Suprapubic skin (tissue), 4 donors: ENCODE data around the gene PTGS1. TPM values are rescaled to one million over a fixed set of nuclear protein-coding genes. Genes with fewer than 3 reads are reported as not detected.
A peak's percentile ranks its signal among the peaks of the same experiment; 100 is the strongest.

Source experiments
- DNase-seq, 2 donors: peaks; one replicate each; pipeline ENCODE4 v3.0.0-alpha.2; 2019; ENCODE audit warnings: low spot score in 2 of 2
- H3K27ac ChIP-seq: fragments of 200-600 bp; sonication (generic); one replicate; pipeline ENCODE4 v1.5.1; 2019
- H3K27me3 ChIP-seq: fragments of 200-600 bp; sonication (generic); one replicate; pipeline ENCODE4 v1.5.1; 2019
- H3K36me3 ChIP-seq: fragments of 200-600 bp; sonication (generic); one replicate; pipeline ENCODE4 v1.5.1; 2019
- H3K4me1 ChIP-seq: fragments of 200-600 bp; sonication (generic); one replicate; pipeline ENCODE4 v1.5.1; 2019
- H3K4me3 ChIP-seq: fragments of 200-600 bp; sonication (generic); one replicate; pipeline ENCODE4 v1.5.1; 2019; ENCODE audit warnings: mild to moderate bottlenecking
- H3K9me3 ChIP-seq: fragments of 200-600 bp; sonication (generic); one replicate; pipeline ENCODE4 v1.5.1; 2019
- CTCF ChIP-seq, 2 donors: fragments of 200-600 bp in 1 of 2; fragments of 450-650 bp in 1 of 2; sonication (generic) in 1 of 2; IDR thresholded peaks; one replicate each; pipeline ENCODE4 v1.5.1; 2016 to 2019; ENCODE audit warnings: antibody characterized with exemption in 2 of 2, mild to moderate bottlenecking in 1 of 2, moderate library complexity in 1 of 2
- EP300 ChIP-seq: sonication (generic); formaldehyde crosslinking; IDR thresholded peaks from one replicate; pipeline ENCODE4 v1.6.1; 2017; ENCODE audit warnings: antibody characterized with exemption
- POLR2A ChIP-seq, 2 donors: fragments of 450-650 bp; IDR thresholded peaks; one replicate each; pipeline ENCODE4 v1.6.1; 2017; ENCODE audit warnings: antibody characterized with exemption in 2 of 2, mild to moderate bottlenecking in 2 of 2, moderate library complexity in 2 of 2
- POLR2AphosphoS5 ChIP-seq, 3 donors: sonication (generic); formaldehyde crosslinking; IDR thresholded peaks; one replicate each; pipeline ENCODE4 v1.6.1; 2017; ENCODE audit warnings: antibody characterized with exemption in 3 of 3
- WGBS: methylation state at CpG from one replicate; pipeline ENCODE4 v1.1.5; 2018; 5-methylcytosine and 5-hydroxymethylcytosine counted together
- total RNA-seq, 4 donors: library from RNA; depleted of rRNA; stranded (reverse); fragments of >200 nt; gene quantifications; one replicate each; pipeline ENCODE4 v1.1.0, GENCODE V29; 2016

PTGS1 gene
- total RNA-seq, 4 donors from 2014 or later = 64.3 to 124 (median 73.1) TPM

GRCh38 chr9:122339579-122339978 is 31.2 kb upstream of the PTGS1 start:
- H3K27ac ChIP-seq = no peak overlapping the region
- H3K4me1 ChIP-seq = no peaks in the 10 kb centered on the region
- no peaks in the 10 kb centered on the region for H3K36me3 ChIP-seq
- H3K9me3 ChIP-seq = no peaks in the 10 kb centered on the region
- H3K27me3 ChIP-seq = no peaks in the 10 kb centered on the region
- 77% methylated on average over 5 of the region's 5 CpGs for WGBS
- TF ChIP-seq POLR2AphosphoS5 (IDR thresholded peaks at IDR 0.05) = no peak
- no peak for TF ChIP-seq CTCF (IDR thresholded peaks at IDR 0.05)
- TF ChIP-seq EP300 = no peak
- TF ChIP-seq POLR2A (IDR thresholded peaks at IDR 0.05) = no peak
- no peak for DNase-seq
- no peak overlapping the region for H3K4me3 ChIP-seq

GRCh38 chr9:122340161-122340560 is 30.7 kb upstream of the PTGS1 start:
- Histone ChIP-seq H3K27ac (no peak overlapping the region), H3K4me3 (no peak overlapping the region), H3K9me3 (no peaks in the 10 kb centered on the region), H3K27me3 (no peaks in the 10 kb centered on the region), H3K4me1 (no peaks in the 10 kb centered on the region), H3K36me3 (no peaks in the 10 kb centered on the region)
- no peak for DNase-seq
- WGBS = 72% methylated on average over 6 of the region's 6 CpGs
- TF ChIP-seq CTCF (IDR thresholded peaks at IDR 0.05) (no peak), POLR2AphosphoS5 (IDR thresholded peaks at IDR 0.05) (no peak)

- H3K4me1 ChIP-seq = peaks cover 11% of the 10 kb centered on the region
- no peak for DNase-seq
- 87% methylated on average over 15 of the region's 15 CpGs for WGBS
Observed at GRCh38 chr9:122342323-122343050, 28.3 kb upstream of the PTGS1 start.

GRCh38 chr9:122346478-122347347 is 24.1 kb upstream of the PTGS1 start:
- peak overlapping the region; percentile 31 for H3K27ac ChIP-seq
- DNase-seq = no peak
- WGBS = 9% methylated on average over 23 of the region's 90 CpGs

More at GRCh38 chr9:122342323-122343050, 28.3 kb upstream of the PTGS1 start:
- TF ChIP-seq POLR2AphosphoS5 (IDR thresholded peaks at IDR 0.05) (no peak), CTCF (IDR thresholded peaks at IDR 0.05) (no peak), POLR2A (IDR thresholded peaks at IDR 0.05) (no peak), EP300 (no peak)
- H3K4me3 ChIP-seq = no peak overlapping the region
- H3K27me3 ChIP-seq = no peaks in the 10 kb centered on the region
- no peak overlapping the region for H3K27ac ChIP-seq
- no peaks in the 10 kb centered on the region for H3K36me3 ChIP-seq
- H3K9me3 ChIP-seq = no peaks in the 10 kb centered on the region

More at GRCh38 chr9:122346478-122347347, 24.1 kb upstream of the PTGS1 start:
- H3K27me3 ChIP-seq = no peaks in the 10 kb centered on the region
- no peak for TF ChIP-seq CTCF (IDR thresholded peaks at IDR 0.05)
- peak in 1 of 2 donors; percentile 16 for TF ChIP-seq POLR2A (IDR thresholded peaks at IDR 0.05)
- peaks cover 20% of the 10 kb centered on the region for H3K4me1 ChIP-seq
- H3K4me3 ChIP-seq = peak overlapping the region; percentile 57
- no peaks in the 10 kb centered on the region for H3K9me3 ChIP-seq
- no peaks in the 10 kb centered on the region for H3K36me3 ChIP-seq
